Suprapubic skin (tissue), 4 donors: ENCODE results near the gene VPS45.
"Not testable (repeated sequence)": the region's sequence is repeated elsewhere in the genome, so short reads cannot be mapped to it uniquely, and the experiment has no call there.

Source experiments
- CTCF ChIP-seq, 2 donors: fragments of 200-600 bp in 1 of 2; fragments of 450-650 bp in 1 of 2; sonication (generic) in 1 of 2; IDR thresholded peaks; one replicate each; pipeline ENCODE4 v1.5.1; 2016 to 2019; ENCODE audit warnings: antibody characterized with exemption in 2 of 2, mild to moderate bottlenecking in 1 of 2, moderate library complexity in 1 of 2
- EP300 ChIP-seq: sonication (generic); formaldehyde crosslinking; IDR thresholded peaks from one replicate; pipeline ENCODE4 v1.6.1; 2017; ENCODE audit warnings: antibody characterized with exemption
- POLR2A ChIP-seq, 2 donors: fragments of 450-650 bp; IDR thresholded peaks; one replicate each; pipeline ENCODE4 v1.6.1; 2017; ENCODE audit warnings: antibody characterized with exemption in 2 of 2, mild to moderate bottlenecking in 2 of 2, moderate library complexity in 2 of 2
- POLR2AphosphoS5 ChIP-seq, 3 donors: sonication (generic); formaldehyde crosslinking; IDR thresholded peaks; one replicate each; pipeline ENCODE4 v1.6.1; 2017; ENCODE audit warnings: antibody characterized with exemption in 3 of 3

GRCh38 chr1:150051905-150052412 lies 15.6 kb upstream of the VPS45 start:
- TF ChIP-seq CTCF (IDR thresholded peaks at IDR 0.05); POLR2AphosphoS5 (IDR thresholded peaks at IDR 0.05); POLR2A (IDR thresholded peaks at IDR 0.05); EP300: not testable (repeated sequence)
